ENCODE data around the gene ZKSCAN3. TPM values are rescaled to one million over a fixed set of nuclear protein-coding genes. Genes with fewer than 3 reads are reported as not detected.
"Not testable (repeated sequence)": the region's sequence is repeated elsewhere in the genome, so short reads cannot be mapped to it uniquely, and the experiment has no call there.

The ZKSCAN3 gene
- total RNA-seq, 4 donors from 2014 or later: 3.1 to 6.0 (median 4.5) TPM

GRCh38 chr6:28315628-28316027 is 34.1 kb upstream of the ZKSCAN3 start:
- no peak for TF ChIP-seq POLR2AphosphoS5 (IDR thresholded peaks at IDR 0.05)
- no peak for TF ChIP-seq CTCF (IDR thresholded peaks at IDR 0.05)
- TF ChIP-seq EP300 (IDR thresholded peaks at IDR 0.05): no peak
- TF ChIP-seq POLR2A (IDR thresholded peaks at IDR 0.05): no peak
- H3K27me3 ChIP-seq: no peaks in the 10 kb centered on the region
- H3K27ac ChIP-seq: no peak overlapping the region
- no peaks in the 10 kb centered on the region for H3K9me3 ChIP-seq
- H3K4me3 ChIP-seq: no peak overlapping the region
- DNase-seq (ENCODE audit: low spot score in 2 of 2): no peak
- no peaks in the 10 kb centered on the region for H3K36me3 ChIP-seq
- 64% methylated on average over 3 of the region's 3 CpGs for WGBS
- no peaks in the 10 kb centered on the region for H3K4me1 ChIP-seq

GRCh38 chr6:28317866-28318265 is 31.9 kb upstream of the ZKSCAN3 start:
- WGBS: 89% methylated on average over 8 of the region's 8 CpGs
- H3K4me3 ChIP-seq: not testable (repeated sequence)

GRCh38 chr6:28322661-28323060 is 27.1 kb upstream of the ZKSCAN3 start:
- H3K9me3 ChIP-seq: peaks cover 13% of the 10 kb centered on the region
- no peak overlapping the region for H3K27ac ChIP-seq
- DNase-seq (ENCODE audit: low spot score in 2 of 2): no peak
- WGBS: 76% methylated on average over 3 of the region's 3 CpGs
- no peaks in the 10 kb centered on the region for H3K27me3 ChIP-seq
- peaks cover 32% of the 10 kb centered on the region for H3K36me3 ChIP-seq
- no peaks in the 10 kb centered on the region for H3K4me1 ChIP-seq
- no peak for TF ChIP-seq CTCF (IDR thresholded peaks at IDR 0.05)
- no peak for TF ChIP-seq EP300 (IDR thresholded peaks at IDR 0.05)
- no peak for TF ChIP-seq POLR2A (IDR thresholded peaks at IDR 0.05)
- no peak for TF ChIP-seq POLR2AphosphoS5 (IDR thresholded peaks at IDR 0.05)
- no peak overlapping the region for H3K4me3 ChIP-seq

More at GRCh38 chr6:28317866-28318265, 31.9 kb upstream of the ZKSCAN3 start:
- H3K27ac ChIP-seq; H3K9me3 ChIP-seq; H3K36me3 ChIP-seq; H3K4me1 ChIP-seq; H3K27me3 ChIP-seq; DNase-seq (ENCODE audit: low spot score in 2 of 2): not testable (repeated sequence)

GRCh38 chr6:28323813-28324424 is 25.8 kb upstream of the ZKSCAN3 start:
- WGBS: 95% methylated on average over 1 of the region's 1 CpG
- Histone ChIP-seq H3K27ac (no peak overlapping the region), H3K4me3 (no peak overlapping the region), H3K36me3 (peaks cover 34% of the 10 kb centered on the region), H3K27me3 (no peaks in the 10 kb centered on the region), H3K4me1 (no peaks in the 10 kb centered on the region), H3K9me3 (peaks cover 13% of the 10 kb centered on the region)
- no peak for DNase-seq (ENCODE audit: low spot score in 2 of 2)
- no peak for TF ChIP-seq POLR2A (IDR thresholded peaks at IDR 0.05)
- TF ChIP-seq EP300 (IDR thresholded peaks at IDR 0.05): no peak
- TF ChIP-seq CTCF (IDR thresholded peaks at IDR 0.05): no peak
- no peak for TF ChIP-seq POLR2AphosphoS5 (IDR thresholded peaks at IDR 0.05)

- H3K27me3 ChIP-seq: no peaks in the 10 kb centered on the region
- H3K27ac ChIP-seq: no peak overlapping the region
- H3K4me1 ChIP-seq: no peaks in the 10 kb centered on the region
- 94% methylated on average over 7 of the region's 7 CpGs for WGBS
- no peak for DNase-seq (ENCODE audit: low spot score in 2 of 2)
- H3K9me3 ChIP-seq: peaks cover 13% of the 10 kb centered on the region
- no peak overlapping the region for H3K4me3 ChIP-seq
- H3K36me3 ChIP-seq: peaks cover 34% of the 10 kb centered on the region
- TF ChIP-seq CTCF (IDR thresholded peaks at IDR 0.05): no peak
- TF ChIP-seq EP300 (IDR thresholded peaks at IDR 0.05): no peak
- no peak for TF ChIP-seq POLR2AphosphoS5 (IDR thresholded peaks at IDR 0.05)
- no peak for TF ChIP-seq POLR2A (IDR thresholded peaks at IDR 0.05)
Measured at GRCh38 chr6:28326371-28326948, 23.3 kb upstream of the ZKSCAN3 start.

Data from suprapubic skin (tissue), 4 donors.